GM06990 (cell line): ENCODE data around the gene RNF212.

Source experiments
- DNase-seq: peaks from one replicate; pipeline ENCODE4 v3.0.0-alpha.2; 2011; ENCODE audit not compliant: insufficient read length; ENCODE audit errors: extremely low read depth
- H3K27me3 ChIP-seq: replicated peaks from 2 replicates; pipeline ENCODE4 v1.6.0; 2011; ENCODE audit warnings: low read length; ENCODE audit not compliant: control insufficient read depth, insufficient read depth
- H3K36me3 ChIP-seq: 2 replicates; pipeline ENCODE4 v1.5.1; 2011; ENCODE audit warnings: low read length; ENCODE audit not compliant: control insufficient read depth, insufficient read depth
- H3K4me3 ChIP-seq: replicated peaks from 2 replicates; pipeline ENCODE4 v1.5.1; 2011; ENCODE audit warnings: low read depth, mild to moderate bottlenecking, control low read depth, low read length
- CTCF ChIP-seq: IDR thresholded peaks from 2 replicates; pipeline ENCODE4 v1.5.1; 2011; ENCODE audit warnings: low read length, control low read depth, mild to moderate bottlenecking, inconsistent platforms; ENCODE audit not compliant: insufficient read depth, poor library complexity, severe bottlenecking

Gene RNF212

GRCh38 chr4:1044469-1045192 lies 68.7 kb downstream of the RNF212 start:
- Histone ChIP-seq H3K36me3 (no peaks in the 10 kb centered on the region), H3K4me3 (no peak overlapping the region), H3K27me3 (no peaks in the 10 kb centered on the region)
- DNase-seq = peak; percentile 3
- TF ChIP-seq CTCF = no peak

GRCh38 chr4:1043651-1044468 lies 69.5 kb downstream of the RNF212 start:
- no peak for TF ChIP-seq CTCF
- DNase-seq = no peak
- no peak overlapping the region for H3K4me3 ChIP-seq
- no peaks in the 10 kb centered on the region for H3K36me3 ChIP-seq
- no peaks in the 10 kb centered on the region for H3K27me3 ChIP-seq

- Histone ChIP-seq H3K4me3 (no peak overlapping the region), H3K27me3 (no peaks in the 10 kb centered on the region), H3K36me3 (no peaks in the 10 kb centered on the region)
- TF ChIP-seq CTCF = no peak
- no peak for DNase-seq
These were observed 70.2 kb downstream of the RNF212 start for GRCh38 chr4:1043162-1043561.

- Histone ChIP-seq H3K36me3 (no peaks in the 10 kb centered on the region), H3K27me3 (no peaks in the 10 kb centered on the region), H3K4me3 (no peak overlapping the region)
- TF ChIP-seq CTCF = no peak
- no peak for DNase-seq
These were observed 70.9 kb downstream of the RNF212 start for GRCh38 chr4:1042352-1043055.

- H3K4me3 ChIP-seq = no peak overlapping the region
- DNase-seq = no peak
- TF ChIP-seq CTCF = no peak
These were observed 71.4 kb downstream of the RNF212 start for GRCh38 chr4:1041936-1042330.

More at GRCh38 chr4:1041936-1042330, 71.4 kb downstream of the RNF212 start:
- Histone ChIP-seq H3K36me3 (no peaks in the 10 kb centered on the region), H3K27me3 (no peaks in the 10 kb centered on the region)
